Measurements from ENCODE around the gene NRXN3. TPM values are rescaled to one million over a fixed set of nuclear protein-coding genes. Genes with fewer than 3 reads are reported as not detected.

NRXN3 gene
- total RNA-seq, 6 experiments from 2014 or later: 0.07 to 0.28 (median 0.11) TPM; not detected in 2

DNA sequence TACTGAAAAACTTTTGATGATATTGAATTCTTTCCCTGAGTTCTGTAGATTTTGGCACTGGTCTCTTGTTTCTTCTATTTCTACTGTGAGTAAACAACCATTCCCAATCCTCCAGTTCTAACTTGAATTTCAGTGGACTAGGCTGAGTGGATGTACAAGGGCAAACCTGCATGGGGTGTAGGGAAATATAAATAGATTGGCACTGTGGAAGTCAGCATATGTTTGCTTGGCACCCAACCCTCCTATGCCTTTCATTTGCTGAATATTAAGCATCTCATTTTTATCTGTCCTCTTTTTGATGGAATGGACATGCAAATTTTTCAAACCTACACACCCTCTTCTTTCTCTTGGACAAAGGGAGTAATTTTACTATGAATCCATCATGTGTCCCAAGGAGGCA, 1212.9 kb downstream of the NRXN3 start:
- TF ChIP-seq, protein P1, sequence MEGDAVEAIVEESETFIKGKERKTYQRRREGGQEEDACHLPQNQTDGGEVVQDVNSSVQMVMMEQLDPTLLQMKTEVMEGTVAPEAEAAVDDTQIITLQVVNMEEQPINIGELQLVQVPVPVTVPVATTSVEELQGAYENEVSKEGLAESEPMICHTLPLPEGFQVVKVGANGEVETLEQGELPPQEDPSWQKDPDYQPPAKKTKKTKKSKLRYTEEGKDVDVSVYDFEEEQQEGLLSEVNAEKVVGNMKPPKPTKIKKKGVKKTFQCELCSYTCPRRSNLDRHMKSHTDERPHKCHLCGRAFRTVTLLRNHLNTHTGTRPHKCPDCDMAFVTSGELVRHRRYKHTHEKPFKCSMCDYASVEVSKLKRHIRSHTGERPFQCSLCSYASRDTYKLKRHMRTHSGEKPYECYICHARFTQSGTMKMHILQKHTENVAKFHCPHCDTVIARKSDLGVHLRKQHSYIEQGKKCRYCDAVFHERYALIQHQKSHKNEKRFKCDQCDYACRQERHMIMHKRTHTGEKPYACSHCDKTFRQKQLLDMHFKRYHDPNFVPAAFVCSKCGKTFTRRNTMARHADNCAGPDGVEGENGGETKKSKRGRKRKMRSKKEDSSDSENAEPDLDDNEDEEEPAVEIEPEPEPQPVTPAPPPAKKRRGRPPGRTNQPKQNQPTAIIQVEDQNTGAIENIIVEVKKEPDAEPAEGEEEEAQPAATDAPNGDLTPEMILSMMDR (IDR thresholded peaks at IDR 0.05): no peak
- H3K9me3 Mint-ChIP-seq: peaks cover 8% of the 10 kb centered on the region; the same call in 1 of the 2 replicates

DNA sequence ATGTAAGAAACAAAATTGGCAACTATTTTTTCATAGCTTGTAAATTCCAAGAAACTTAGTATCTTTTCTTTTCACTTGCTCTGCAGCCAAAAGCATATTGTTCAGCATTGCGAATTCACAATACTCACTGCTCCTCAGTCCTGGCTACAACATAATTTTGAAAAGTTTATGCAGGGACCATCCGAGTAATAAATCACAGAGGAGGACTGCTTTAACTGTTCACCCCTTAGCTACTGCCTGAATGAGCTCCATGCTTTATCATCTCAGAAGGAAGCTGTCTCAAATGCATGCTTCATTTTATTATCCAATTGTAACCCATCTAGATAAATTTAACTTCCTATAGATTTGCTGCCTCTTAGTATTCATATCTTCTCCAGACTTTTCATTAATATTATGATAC, 1213.3 kb downstream of the NRXN3 start:
- TF ChIP-seq, protein P1 (IDR thresholded peaks at IDR 0.05): no peak
- no peaks in the 10 kb centered on the region for H3K4me1 Mint-ChIP-seq (ENCODE audit: low read depth)
- no peaks in the 10 kb centered on the region; the same call in 1 of the 2 replicates for H3K27me3 Mint-ChIP-seq (ENCODE audit: insufficient read depth)
- no peak overlapping the region for H3K27ac Mint-ChIP-seq
- no peak overlapping the region for H3K4me3 Mint-ChIP-seq
- no peak for DNase-seq
- no peaks in the 10 kb centered on the region for H3K36me3 Mint-ChIP-seq (ENCODE audit: low read depth)
- peaks cover 8% of the 10 kb centered on the region; the same call in 1 of the 2 replicates for H3K9me3 Mint-ChIP-seq

More for the DNA sequence above, 1212.9 kb downstream of the NRXN3 start:
- H3K27ac Mint-ChIP-seq: no peak overlapping the region
- H3K36me3 Mint-ChIP-seq (ENCODE audit: low read depth): no peaks in the 10 kb centered on the region
- no peak for DNase-seq
- no peak overlapping the region for H3K4me3 Mint-ChIP-seq
- no peaks in the 10 kb centered on the region for H3K4me1 Mint-ChIP-seq (ENCODE audit: low read depth)
- no peaks in the 10 kb centered on the region; the same call in none of the 2 replicates for H3K27me3 Mint-ChIP-seq (ENCODE audit: insufficient read depth)

DNA sequence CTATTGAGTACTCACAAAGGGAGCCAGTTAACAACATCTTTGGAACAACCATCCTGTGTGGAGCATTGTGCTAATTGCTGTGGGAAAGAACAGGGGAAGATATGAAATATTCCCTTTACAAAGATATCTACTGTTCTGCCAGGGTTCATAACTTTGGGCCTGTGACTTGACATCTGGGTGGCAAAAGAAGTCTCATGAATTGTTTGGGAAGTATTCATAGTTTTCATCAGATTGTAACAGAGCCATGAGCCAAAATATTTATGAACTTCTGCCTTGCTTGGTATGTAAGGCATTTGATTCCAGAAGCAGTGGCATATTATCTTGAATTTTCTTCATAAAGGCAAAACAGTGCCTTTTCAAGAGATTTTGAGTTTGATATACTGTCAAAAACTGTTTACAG, 1224.9 kb downstream of the NRXN3 start:
- H3K36me3 Mint-ChIP-seq (ENCODE audit: low read depth): no peaks in the 10 kb centered on the region
- H3K4me1 Mint-ChIP-seq (ENCODE audit: low read depth): peaks cover 8% of the 10 kb centered on the region; the same call in 1 of the 2 replicates
- no peaks in the 10 kb centered on the region; the same call in 1 of the 2 replicates for H3K27me3 Mint-ChIP-seq (ENCODE audit: insufficient read depth)
- TF ChIP-seq, protein P1 (IDR thresholded peaks at IDR 0.05): no peak
- peaks cover 4% of the 10 kb centered on the region; the same call in 1 of the 2 replicates for H3K9me3 Mint-ChIP-seq
- DNase-seq: peak; percentile 27
- no peak overlapping the region for H3K4me3 Mint-ChIP-seq
- no peak overlapping the region for H3K27ac Mint-ChIP-seq

DNA sequence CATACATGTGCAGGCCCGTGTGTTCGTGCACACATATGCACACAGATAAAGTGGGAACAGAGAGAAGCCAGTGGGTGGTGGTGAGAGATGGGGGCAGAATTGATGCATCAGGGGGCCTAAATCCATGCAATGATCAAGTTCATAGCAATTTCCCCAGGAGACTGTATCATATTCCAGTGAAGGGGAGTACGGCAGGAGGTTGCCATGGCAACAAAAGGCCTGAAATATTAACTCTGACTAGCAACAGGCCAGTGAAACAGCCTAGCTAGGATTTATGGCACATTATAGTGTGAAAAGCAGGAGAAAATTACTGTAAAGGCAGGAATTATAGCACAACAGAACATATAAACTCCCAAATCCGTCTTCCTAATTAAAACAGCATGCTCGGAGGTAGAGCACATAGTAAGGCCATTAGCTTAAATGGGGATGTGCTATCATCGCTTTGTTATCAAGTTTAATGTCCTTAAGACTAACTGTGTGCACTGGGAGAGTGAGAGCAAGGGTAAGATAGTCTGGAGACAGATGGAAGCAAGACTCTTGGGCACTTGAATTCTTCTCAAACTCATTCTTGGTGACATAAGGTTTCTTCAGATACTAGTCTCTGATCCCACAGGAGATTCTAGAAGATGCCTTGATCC, 1234.8 kb downstream of the NRXN3 start:
- Mint-ChIP-seq H3K36me3 (ENCODE audit: low read depth) (no peaks in the 10 kb centered on the region), H3K27ac (no peak overlapping the region), H3K4me1 (ENCODE audit: low read depth) (no peaks in the 10 kb centered on the region), H3K9me3 (no peaks in the 10 kb centered on the region), H3K27me3 (ENCODE audit: insufficient read depth) (no peaks in the 10 kb centered on the region; the same call in 1 of the 2 replicates), H3K4me3 (no peak overlapping the region; the same call in 1 of the 2 replicates)
- DNase-seq: no peak
- TF ChIP-seq, protein P1 (IDR thresholded peaks at IDR 0.05): no peak

DNA sequence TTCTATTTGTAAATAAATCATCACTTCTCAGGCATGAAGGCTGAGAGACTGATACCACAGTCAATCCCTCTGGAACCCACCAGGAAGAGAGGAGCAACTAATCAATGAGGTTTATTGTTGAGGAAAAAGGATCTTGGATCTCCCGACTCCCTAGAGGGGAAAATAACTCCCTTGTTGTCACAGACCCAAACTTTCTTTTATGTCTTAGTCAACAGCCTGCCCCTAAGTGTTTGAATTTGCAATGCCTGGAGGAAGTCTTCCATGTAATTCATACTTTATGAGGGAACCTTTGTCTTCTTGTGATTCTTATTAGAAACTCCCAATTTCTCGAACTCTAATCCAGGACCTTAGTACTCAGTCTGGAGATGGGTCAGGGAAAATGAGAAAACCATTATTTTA, 1235.3 kb downstream of the NRXN3 start:
- TF ChIP-seq, protein P1 (IDR thresholded peaks at IDR 0.05): no peak
- no peaks in the 10 kb centered on the region for H3K36me3 Mint-ChIP-seq (ENCODE audit: low read depth)
- H3K27me3 Mint-ChIP-seq (ENCODE audit: insufficient read depth): no peaks in the 10 kb centered on the region; the same call in 1 of the 2 replicates
- no peak overlapping the region for H3K27ac Mint-ChIP-seq
- no peak overlapping the region for H3K4me3 Mint-ChIP-seq
- H3K9me3 Mint-ChIP-seq: no peaks in the 10 kb centered on the region
- H3K4me1 Mint-ChIP-seq (ENCODE audit: low read depth): no peaks in the 10 kb centered on the region
- no peak for DNase-seq
